ENCODE results near the gene KIRREL3.

KIRREL3 gene

GRCh38 chr11:126581871-126582648 lies 418.5 kb downstream of the KIRREL3 start:
- TF ChIP-seq GATA2 (IDR thresholded peaks at IDR 0.05; ENCODE audit: low read depth, low read length) (no peak), GATA3 (IDR thresholded peaks at IDR 0.05; ENCODE audit: low read depth, low read length) (no peak)

- TF ChIP-seq GATA3 (IDR thresholded peaks at IDR 0.05; ENCODE audit: low read depth, low read length) = no peak
Measured at GRCh38 chr11:126578426-126578825, 422.1 kb downstream of the KIRREL3 start.

GRCh38 chr11:126578021-126578420 lies 422.5 kb downstream of the KIRREL3 start:
- no peak for TF ChIP-seq GATA2 (IDR thresholded peaks at IDR 0.05; ENCODE audit: low read depth, low read length)

- TF ChIP-seq GATA3 (IDR thresholded peaks at IDR 0.05; ENCODE audit: low read depth, low read length) (no peak), GATA2 (IDR thresholded peaks at IDR 0.05; ENCODE audit: low read depth, low read length) (no peak)
Measured at GRCh38 chr11:126575849-126576248, 424.7 kb downstream of the KIRREL3 start.

- TF ChIP-seq GATA2 (IDR thresholded peaks at IDR 0.05; ENCODE audit: low read depth, low read length) (no peak), GATA3 (IDR thresholded peaks at IDR 0.05; ENCODE audit: low read depth, low read length) (no peak)
Measured at GRCh38 chr11:126573325-126573978, 427.1 kb downstream of the KIRREL3 start.

GRCh38 chr11:126570489-126570888 lies 430.1 kb downstream of the KIRREL3 start:
- TF ChIP-seq GATA2 (IDR thresholded peaks at IDR 0.05; ENCODE audit: low read depth, low read length) = no peak
- TF ChIP-seq GATA3 (IDR thresholded peaks at IDR 0.05; ENCODE audit: low read depth, low read length) = no peak

- TF ChIP-seq GATA3 (IDR thresholded peaks at IDR 0.05; ENCODE audit: low read depth, low read length) = no peak
- TF ChIP-seq GATA2 (IDR thresholded peaks at IDR 0.05; ENCODE audit: low read depth, low read length) = no peak
Measured at GRCh38 chr11:126567419-126567818, 433.2 kb downstream of the KIRREL3 start.

GRCh38 chr11:126564566-126564965 lies 436.0 kb downstream of the KIRREL3 start:
- TF ChIP-seq GATA2 (IDR thresholded peaks at IDR 0.05; ENCODE audit: low read depth, low read length) (no peak), GATA3 (IDR thresholded peaks at IDR 0.05; ENCODE audit: low read depth, low read length) (no peak)

GRCh38 chr11:126561327-126561893 lies 439.2 kb downstream of the KIRREL3 start:
- TF ChIP-seq GATA2 (IDR thresholded peaks at IDR 0.05; ENCODE audit: low read depth, low read length) (no peak), GATA3 (IDR thresholded peaks at IDR 0.05; ENCODE audit: low read depth, low read length) (no peak)

- TF ChIP-seq GATA2 (IDR thresholded peaks at IDR 0.05; ENCODE audit: low read depth, low read length) = no peak
- no peak for TF ChIP-seq GATA3 (IDR thresholded peaks at IDR 0.05; ENCODE audit: low read depth, low read length)
Measured at GRCh38 chr11:126560221-126560620, 440.3 kb downstream of the KIRREL3 start.

- no peak for TF ChIP-seq GATA3 (IDR thresholded peaks at IDR 0.05; ENCODE audit: low read depth, low read length)
- TF ChIP-seq GATA2 (IDR thresholded peaks at IDR 0.05; ENCODE audit: low read depth, low read length) = no peak
Measured at GRCh38 chr11:126548581-126549550, 451.7 kb downstream of the KIRREL3 start.

- TF ChIP-seq GATA2 (IDR thresholded peaks at IDR 0.05; ENCODE audit: low read depth, low read length) (no peak), GATA3 (IDR thresholded peaks at IDR 0.05; ENCODE audit: low read depth, low read length) (no peak)
Measured at GRCh38 chr11:126547691-126548090, 452.9 kb downstream of the KIRREL3 start.

- TF ChIP-seq GATA2 (IDR thresholded peaks at IDR 0.05; ENCODE audit: low read depth, low read length) (no peak), GATA3 (IDR thresholded peaks at IDR 0.05; ENCODE audit: low read depth, low read length) (no peak)
Measured at GRCh38 chr11:126547161-126547560, 453.4 kb downstream of the KIRREL3 start.

- TF ChIP-seq GATA2 (IDR thresholded peaks at IDR 0.05; ENCODE audit: low read depth, low read length) = no peak
- no peak for TF ChIP-seq GATA3 (IDR thresholded peaks at IDR 0.05; ENCODE audit: low read depth, low read length)
Measured at GRCh38 chr11:126546694-126547093, 453.9 kb downstream of the KIRREL3 start.
